HG02588 (cell line): ENCODE results near the gene RHBDL2.
"Not testable (repeated sequence)": the region's sequence is repeated elsewhere in the genome, so short reads cannot be mapped to it uniquely, and the experiment has no call there.

Experiments
- ATAC-seq: cut with Tn5 transposase; IDR thresholded peaks from one replicate; pipeline ENCODE4 v1.9.1; 2021; ENCODE audit warnings: mild to moderate bottlenecking, moderate library complexity; ENCODE audit not compliant: unreplicated experiment

The RHBDL2 gene

GRCh38 chr1:38941527-38942019 lies at the start of gene RHBDL2:
TSS of gene RHBDL2 (minus strand) at chr1:38941830. CDS start at chr1:38919212, 22,618 bp downstream.
- no peak for ATAC-seq

GRCh38 chr1:38990738-38991637 lies 49.4 kb upstream of the RHBDL2 start, which contains the start of gene AKIRIN1:
TSS of gene AKIRIN1 (plus strand) at chr1:38991276. CDS start at chr1:38991381, 105 bp downstream.
- peak; percentile 92 for ATAC-seq

GRCh38 chr1:38990386-38990737 lies 48.7 kb upstream of the RHBDL2 start:
- ATAC-seq = no peak

- ATAC-seq = no peak
Measured at GRCh38 chr1:38989979-38990378, 48.3 kb upstream of the RHBDL2 start.

- not testable (repeated sequence) for ATAC-seq
Measured at GRCh38 chr1:38979380-38979779, 37.8 kb upstream of the RHBDL2 start.

- not testable (repeated sequence) for ATAC-seq
Measured at GRCh38 chr1:38978245-38978542, 36.6 kb upstream of the RHBDL2 start.

- not testable (repeated sequence) for ATAC-seq
Measured at GRCh38 chr1:38977399-38978244, 36.0 kb upstream of the RHBDL2 start.

GRCh38 chr1:38973659-38974437 lies 32.2 kb upstream of the RHBDL2 start:
- no peak for ATAC-seq

GRCh38 chr1:38973145-38973544 lies 31.5 kb upstream of the RHBDL2 start:
- ATAC-seq = not testable (repeated sequence)

- ATAC-seq = no peak
Measured at GRCh38 chr1:38964140-38964548, 22.5 kb upstream of the RHBDL2 start.

- ATAC-seq = no peak
Measured at GRCh38 chr1:38962560-38962959, 20.9 kb upstream of the RHBDL2 start.

GRCh38 chr1:38962113-38962512 lies 20.5 kb upstream of the RHBDL2 start:
- ATAC-seq = no peak

GRCh38 chr1:38958967-38959366 lies 17.3 kb upstream of the RHBDL2 start:
- ATAC-seq = no peak

- no peak for ATAC-seq
Measured at GRCh38 chr1:38953433-38953860, 11.8 kb upstream of the RHBDL2 start.

- no peak for ATAC-seq
Measured at GRCh38 chr1:38950553-38950952, 8.9 kb upstream of the RHBDL2 start.

- ATAC-seq = no peak
Measured at GRCh38 chr1:38944547-38944946, 2.9 kb upstream of the RHBDL2 start.

- ATAC-seq = no peak
Measured at GRCh38 chr1:38942664-38943428, 1.2 kb upstream of the RHBDL2 start.

GRCh38 chr1:38941093-38941492 lies 537 bp downstream of the RHBDL2 start:
- no peak for ATAC-seq

- no peak for ATAC-seq
Measured at GRCh38 chr1:38940339-38941047, 1.1 kb downstream of the RHBDL2 start.
